ENCODE measurements around the gene VEGFD.

VEGFD gene, protein sequence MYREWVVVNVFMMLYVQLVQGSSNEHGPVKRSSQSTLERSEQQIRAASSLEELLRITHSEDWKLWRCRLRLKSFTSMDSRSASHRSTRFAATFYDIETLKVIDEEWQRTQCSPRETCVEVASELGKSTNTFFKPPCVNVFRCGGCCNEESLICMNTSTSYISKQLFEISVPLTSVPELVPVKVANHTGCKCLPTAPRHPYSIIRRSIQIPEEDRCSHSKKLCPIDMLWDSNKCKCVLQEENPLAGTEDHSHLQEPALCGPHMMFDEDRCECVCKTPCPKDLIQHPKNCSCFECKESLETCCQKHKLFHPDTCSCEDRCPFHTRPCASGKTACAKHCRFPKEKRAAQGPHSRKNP

DNA sequence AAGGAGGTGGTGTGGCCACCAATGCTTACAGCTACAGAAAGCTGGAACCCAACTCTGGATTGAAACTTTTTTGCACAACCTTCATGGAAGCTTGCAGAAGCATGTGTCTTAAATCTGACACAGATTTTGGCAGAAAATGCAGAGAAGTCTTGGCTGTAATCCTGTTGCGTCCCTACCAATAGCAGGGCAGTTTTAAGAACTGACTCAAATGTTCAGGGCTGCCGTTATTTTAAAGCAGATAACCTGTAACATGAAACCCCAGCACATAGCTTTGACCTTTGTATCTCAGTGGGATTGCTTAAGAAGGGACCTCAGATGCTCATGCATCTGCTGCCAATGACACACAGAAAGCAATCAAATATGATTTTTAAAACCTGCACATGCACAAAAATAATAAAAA is at the start of gene VEGFD:
Gene VEGFD, minus strand, starts transcription at position 110 of the 400 bp plus-strand sequence. CDS start 467 bp downstream, outside the sequence.
- DNase-seq (ENCODE audit: low spot score), result peak; percentile 22

DNA sequence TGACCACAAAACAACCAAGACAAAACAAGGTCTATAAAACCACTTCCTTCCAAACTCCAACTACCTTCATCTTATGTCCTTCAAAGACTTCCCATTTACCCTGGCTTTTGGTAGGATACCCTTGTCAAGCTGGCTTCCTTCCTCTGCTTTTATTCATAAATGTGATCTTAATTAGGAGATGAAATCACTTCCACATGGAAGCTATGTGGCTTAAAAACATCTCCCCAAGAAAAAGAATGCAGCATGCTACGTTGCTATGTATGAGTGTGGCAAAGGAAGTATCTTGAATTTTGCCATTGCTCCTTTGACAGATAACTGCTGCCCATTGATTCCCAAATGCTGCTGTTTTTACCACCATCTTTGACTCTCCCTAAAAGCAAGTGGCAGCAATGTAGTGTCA is 46.4 kb upstream of the VEGFD start:
- no peak for DNase-seq (ENCODE audit: low spot score)

DNA sequence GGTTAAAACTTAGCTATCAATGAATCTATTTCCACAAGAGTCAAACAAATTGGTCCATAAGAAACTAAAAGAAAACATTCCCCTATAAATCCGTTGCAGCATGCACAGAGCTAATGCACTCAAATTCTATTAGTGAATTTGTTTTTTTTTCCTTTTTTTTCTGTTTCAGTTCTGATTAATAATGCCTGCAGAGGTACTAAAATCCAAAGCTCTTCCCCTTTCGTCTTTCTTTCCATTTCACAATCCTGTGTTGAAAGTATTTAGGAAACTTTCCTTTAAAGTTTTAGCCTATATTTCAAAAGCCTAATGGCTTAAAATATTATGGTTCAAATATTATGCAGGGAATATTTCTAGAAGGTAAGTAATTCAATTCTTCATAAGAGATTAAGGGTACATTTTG is 45.9 kb upstream of the VEGFD start:
- DNase-seq (ENCODE audit: low spot score), result no peak

DNA sequence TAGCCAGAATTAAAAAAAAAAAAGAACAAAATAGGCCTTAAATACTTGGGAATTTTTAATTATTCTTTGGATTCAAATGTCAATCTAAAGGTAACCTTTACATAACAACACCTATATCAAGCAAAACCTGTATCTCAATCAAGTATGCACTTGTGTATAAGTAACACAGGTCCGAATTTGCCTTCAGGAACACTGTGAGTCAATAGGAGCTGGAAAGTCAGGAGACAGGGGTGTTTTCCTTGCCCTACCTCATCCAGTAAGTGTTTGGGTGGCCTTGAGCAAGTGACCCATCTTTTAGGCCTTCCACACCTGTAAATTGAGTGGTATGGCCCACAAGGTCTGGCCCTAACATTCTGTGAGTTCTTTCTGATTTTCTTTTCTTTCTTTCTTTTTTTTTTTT is 40.8 kb upstream of the VEGFD start:
- no peak for DNase-seq (ENCODE audit: low spot score)

DNA sequence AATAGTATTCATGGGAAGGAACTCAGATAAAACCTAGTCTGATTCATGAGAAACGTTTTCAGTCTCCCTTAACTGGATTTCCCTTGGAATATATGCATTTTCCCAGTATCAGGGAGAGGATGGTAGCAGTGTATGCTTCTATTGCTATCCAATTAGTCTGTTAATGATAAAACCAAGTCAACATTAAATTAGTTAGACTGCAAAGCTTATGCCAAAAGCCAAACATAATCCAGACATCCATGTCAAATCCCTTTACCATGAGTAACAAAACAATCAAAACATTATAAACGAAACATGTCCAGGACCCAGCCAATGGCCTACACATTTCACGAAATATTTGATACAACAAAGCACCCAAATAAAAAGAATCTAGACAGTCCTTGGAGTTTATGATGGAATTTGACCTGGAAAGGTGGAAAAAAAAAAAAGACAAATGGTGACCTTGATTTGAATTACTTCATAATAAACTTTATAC is 34.5 kb upstream of the VEGFD start:
- DNase-seq (ENCODE audit: low spot score), result no peak

DNA sequence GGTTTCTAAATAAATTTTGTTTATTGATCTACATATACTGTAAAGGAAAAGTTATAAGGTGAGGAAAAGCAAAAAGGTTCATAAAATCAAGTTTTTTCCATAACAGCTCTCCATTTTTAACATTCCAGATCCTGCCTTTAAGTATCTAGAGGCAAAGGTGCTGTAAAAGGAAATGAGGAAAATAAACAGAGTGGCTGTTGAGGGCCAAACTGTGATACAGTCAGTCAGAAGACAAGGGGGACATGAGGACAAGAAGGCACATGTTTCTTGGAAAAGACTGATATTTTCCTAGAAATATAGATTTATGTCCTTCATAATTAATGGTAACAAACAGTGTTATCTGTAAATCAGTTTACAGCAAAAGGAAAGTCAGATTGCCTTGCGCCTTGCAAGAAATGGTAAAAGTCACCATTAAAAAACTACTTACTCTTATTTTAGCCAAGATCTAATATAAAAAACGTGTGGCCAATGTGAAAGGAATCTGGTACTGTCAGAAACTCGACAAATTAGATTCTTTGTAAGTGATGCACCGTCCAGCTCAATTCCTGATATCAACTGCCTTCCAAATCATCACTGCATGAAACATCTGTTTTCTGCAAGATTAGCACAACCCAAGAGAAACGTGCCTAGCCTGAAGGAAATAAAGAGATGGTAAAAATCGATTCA is 34.0 kb upstream of the VEGFD start:
- peak; percentile 13 for DNase-seq (ENCODE audit: low spot score)

DNA sequence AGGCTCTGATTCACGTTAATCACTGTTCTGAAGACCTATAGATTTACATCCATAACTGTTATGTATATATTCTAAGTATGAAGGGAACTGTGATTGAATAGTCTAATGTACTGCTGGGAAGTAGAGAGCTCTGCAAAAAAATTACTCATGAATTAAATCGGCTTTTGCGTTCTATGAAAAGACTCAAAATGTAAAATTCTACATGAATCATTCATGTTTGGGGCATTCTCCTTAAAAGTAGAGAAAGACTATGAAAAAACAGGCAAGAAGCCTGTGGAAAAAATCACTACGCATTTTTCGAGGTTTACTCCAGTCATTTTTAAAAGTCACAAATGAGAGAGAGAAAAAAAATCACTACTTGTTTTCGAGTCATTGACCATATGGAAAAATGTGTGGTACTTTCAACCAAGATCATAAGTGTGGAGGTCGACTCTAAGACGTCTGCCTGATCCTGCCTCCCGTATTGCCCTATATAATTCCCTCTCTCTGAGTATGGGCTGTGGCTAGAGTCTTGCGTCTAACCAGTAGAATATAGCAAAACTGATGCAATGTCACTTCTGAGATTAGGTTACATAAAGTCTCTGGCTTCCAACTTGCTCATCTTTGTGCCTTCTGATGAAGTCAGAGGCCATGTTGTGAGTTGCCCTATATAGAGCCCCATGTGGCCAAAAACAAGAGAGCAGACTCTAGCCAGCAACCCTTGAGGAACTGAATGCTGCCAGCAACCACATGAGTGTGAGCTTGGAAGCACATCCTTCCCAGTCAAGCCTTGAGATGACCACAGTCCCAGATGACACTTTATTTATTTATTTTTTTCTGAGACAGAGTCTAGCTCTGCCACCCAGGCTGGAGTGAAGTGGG is 32.1 kb upstream of the VEGFD start:
- DNase-seq (ENCODE audit: low spot score), result no peak

DNA sequence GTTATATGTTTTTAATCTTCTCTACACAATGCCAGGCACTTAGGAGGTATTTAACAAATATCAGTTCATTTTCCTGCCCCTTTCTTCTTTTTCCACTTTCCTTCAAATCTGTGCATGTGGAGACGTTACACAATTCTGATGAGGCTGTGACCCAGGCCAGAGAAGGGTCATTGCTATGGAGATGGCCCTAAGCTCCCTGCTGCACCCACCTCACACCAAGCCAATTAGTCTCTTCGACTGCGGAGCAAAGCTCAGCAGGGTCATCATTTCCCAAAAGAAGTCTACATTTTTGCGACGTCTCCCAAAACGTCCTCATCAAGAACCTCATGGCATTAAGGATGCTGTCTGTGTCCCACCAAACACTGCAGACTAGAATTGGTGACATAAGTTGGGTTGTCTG is 28.9 kb upstream of the VEGFD start:
- DNase-seq (ENCODE audit: low spot score), result no peak

DNA sequence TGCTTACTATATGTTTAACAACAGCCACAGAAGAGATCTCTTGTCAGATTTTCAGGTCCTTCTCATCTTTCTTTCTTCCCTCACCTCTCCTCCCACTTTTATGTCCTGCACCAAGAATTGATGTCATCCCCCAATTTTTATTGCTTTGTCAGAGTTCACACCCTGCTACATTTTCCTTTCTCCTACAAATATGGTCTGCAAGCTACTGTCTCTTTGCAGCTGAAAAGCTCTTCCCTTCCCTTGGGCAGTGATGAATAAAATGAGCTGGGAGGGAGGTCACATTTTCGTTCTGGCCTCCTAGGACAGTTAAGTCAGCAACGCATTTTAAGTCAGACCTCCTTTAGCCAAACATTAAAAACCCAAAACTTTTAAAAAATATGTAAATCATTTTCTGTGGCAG is 26.7 kb upstream of the VEGFD start:
- DNase-seq (ENCODE audit: low spot score), result no peak

DNA sequence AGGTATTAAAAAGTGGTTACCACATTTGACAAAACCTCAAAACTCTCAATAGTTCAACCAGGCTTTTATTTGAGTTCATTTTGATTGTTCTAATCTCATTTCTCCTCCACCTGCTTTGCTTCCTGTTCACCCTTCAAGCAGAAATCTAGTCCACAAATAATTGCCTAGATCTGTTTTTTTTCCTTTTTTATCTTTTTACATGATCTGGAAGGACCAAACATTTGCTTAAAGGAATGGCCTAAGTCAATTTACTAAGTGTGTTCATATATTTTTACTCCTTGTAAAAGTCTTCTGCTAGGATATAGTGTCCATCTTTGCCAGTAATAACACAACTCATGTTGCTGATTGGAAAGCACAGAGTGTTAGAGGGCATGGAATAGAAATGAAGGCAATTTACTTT is 26.2 kb upstream of the VEGFD start:
- DNase-seq (ENCODE audit: low spot score), result no peak

DNA sequence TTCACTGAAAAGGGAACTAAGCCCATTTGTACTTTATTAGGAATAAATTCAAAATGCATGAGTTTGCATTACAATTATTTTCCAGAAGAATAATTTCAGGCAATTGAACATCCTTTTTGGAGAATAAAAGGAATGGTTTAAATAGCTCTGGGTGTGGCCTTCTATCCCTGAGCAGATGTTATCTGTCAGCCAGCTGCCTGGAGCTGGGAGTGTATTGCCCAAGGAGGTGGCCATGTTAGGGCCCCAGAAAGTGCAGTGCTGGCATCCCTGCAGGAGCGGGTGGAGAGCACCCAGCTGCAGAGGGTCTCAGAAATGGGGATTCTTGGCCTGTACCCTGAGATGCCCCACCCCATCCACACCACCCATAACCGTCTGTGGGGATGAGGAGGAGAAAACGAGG is 21.6 kb upstream of the VEGFD start:
- no peak for DNase-seq (ENCODE audit: low spot score)

DNA sequence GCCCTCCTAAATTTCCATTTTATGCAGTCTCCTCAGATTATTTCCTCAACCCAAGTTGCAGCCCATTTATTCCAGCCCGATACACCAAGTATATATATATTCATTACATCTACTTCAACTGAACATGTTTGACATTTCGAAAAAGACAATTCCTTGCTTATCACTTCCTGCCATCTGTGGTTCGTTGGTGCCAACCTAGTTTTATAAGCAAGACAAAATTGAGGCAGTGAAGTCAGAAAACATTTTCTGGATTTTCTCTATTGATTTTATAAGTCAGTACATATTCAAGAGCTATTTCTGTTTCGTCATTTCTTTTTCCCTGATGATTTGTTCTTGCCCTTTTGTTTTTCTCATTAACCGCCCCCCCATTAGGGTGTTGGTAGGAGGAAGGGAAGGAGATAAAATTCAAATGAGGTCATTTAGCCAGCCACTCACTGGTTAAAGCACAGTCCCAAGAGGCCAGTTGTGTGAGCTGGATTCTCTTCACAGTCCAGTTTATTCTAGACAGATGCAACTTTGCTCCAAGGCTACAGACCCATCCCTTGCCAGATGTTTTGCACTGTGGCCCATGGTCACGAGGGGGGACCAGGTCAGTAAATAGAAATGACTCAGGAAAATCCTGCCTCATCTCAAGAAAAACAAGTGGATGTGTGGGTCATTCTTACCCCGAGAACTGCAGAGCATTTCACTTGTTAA is 20.3 kb upstream of the VEGFD start:
- DNase-seq (ENCODE audit: low spot score), result peak; percentile 13

DNA sequence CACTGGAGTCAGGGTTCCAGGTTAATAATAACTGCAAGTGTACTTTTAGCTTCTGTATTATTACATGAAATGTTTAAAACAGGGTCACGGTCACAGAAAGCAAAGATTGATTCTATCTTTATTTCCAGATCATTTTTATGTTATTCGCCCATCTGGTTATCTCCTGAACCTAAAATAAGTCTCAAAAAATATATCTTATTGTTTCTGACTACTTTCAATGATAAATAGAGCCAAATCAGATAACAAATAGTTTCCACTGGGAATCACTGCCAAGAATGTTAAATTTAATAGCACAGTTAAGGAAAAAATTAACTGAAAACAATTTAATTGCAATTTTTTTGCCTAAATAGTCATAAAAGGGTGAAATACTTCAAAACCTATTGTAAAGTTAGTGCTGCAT is 17.2 kb upstream of the VEGFD start:
- no peak for DNase-seq (ENCODE audit: low spot score)

DNA sequence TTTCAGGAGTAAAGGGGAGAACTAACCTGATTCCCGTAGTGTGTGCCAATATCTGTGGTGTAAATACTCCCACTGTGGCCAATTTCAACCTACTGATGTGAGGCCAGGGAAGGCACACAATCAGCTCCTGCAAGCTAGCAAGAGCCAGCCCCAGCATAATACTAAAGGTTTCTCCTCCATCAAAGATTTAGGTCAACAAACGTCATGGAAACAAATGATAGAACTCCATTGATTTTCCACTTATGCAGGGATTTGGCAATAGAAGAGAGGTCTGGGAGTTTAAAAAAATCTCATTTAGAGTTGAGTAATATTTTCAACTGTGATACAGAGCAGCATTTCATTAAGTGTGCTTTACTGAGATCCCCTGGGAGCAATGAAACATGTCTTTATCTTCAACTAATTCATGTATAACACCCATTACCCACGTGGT is 15.8 kb upstream of the VEGFD start:
- DNase-seq (ENCODE audit: low spot score), result no peak

DNA sequence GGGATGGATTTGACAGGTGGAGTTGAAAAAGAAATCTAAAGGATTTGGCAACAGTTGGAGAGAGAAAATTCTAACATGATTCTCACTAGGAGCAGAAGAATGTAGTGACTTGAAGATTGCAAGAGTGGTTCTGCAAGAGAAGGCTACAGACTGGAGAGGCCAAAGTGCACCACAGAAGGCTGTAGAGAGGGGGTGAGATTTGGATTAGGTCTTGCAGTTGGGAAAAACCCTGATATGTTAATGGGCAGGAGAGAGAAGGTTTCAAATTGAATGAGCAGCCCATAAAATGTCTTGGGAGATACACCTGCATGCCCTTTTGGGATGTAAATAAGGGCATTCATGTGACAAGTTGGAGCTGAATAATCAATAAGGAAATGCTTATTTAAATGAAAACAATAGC is 14.7 kb upstream of the VEGFD start:
- DNase-seq (ENCODE audit: low spot score), result no peak

DNA sequence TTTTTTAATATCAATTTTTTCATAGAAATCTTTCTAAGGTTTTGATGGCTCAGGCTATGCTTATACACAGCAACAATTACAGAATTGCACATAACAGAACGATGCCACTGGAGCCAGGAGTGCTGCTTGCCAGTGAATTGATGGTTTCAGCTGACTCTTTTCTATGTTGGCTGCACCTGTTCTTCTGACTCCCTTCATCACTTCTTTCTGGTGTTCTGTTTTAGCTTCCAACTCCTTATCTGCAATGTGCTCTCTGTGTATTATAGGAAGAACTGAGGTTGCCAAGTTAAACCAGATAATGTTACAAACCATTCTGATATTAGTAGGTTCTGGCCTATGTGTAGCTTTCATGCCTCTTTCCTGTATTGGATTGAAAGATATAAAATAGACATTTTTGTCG is 11.6 kb upstream of the VEGFD start:
- DNase-seq (ENCODE audit: low spot score), result no peak

DNA sequence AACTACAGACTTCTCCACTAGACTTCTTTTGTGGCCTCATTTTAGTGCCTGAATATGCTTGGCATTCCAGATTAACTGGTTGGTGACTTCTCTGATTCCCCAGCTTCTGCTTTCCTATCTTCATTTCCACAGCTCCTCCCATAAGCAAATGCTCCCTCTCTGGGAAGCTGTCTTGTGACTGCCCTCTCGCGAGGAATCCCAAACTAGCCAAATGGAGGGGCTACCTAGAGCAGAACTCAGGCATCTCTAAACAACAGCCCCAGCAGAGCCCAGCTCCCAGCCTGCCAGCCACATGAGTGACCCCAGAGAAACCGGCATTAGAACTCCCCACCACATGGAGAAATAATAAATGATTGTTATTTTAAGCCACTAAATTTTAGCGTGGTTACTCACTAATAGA is 7.6 kb upstream of the VEGFD start:
- DNase-seq (ENCODE audit: low spot score), result no peak

DNA sequence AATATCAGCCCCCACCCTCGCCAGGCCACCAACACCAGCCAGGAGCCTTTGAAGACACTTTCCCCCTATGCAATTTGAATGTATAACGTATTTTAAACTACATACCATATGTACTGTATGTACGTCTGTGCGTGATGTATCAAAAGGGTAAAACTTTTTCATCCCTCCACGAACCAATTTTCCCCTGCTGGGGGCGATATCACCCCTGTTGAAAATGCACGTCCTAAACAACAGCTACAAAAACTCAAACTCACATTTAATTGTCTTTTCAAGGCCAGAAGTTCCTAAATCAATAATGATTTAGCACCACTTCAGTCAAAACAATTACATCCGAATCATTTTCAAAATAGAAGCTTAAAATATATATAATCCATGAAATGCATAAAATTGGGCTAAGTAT is 1.4 kb downstream of the VEGFD start:
- DNase-seq (ENCODE audit: low spot score), result no peak

DNA sequence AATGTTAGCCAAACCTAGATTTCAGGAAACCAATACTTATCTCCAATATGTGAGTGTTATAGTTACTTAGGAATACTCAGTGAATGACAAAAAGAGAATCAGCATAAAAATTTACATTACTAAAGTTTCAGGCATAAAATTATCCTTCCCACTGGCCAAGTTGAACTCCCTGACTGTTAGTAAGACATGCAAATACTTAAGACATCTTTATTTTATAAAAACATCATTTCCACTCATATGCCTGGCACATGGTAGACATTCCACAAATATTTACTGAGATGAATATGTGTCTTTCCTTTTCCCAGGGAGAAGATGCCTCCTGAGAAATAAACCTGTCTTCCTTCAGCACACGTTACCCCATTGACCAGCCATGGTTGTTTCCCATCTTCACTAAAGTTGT is 7.3 kb downstream of the VEGFD start:
- DNase-seq (ENCODE audit: low spot score), result no peak

DNA sequence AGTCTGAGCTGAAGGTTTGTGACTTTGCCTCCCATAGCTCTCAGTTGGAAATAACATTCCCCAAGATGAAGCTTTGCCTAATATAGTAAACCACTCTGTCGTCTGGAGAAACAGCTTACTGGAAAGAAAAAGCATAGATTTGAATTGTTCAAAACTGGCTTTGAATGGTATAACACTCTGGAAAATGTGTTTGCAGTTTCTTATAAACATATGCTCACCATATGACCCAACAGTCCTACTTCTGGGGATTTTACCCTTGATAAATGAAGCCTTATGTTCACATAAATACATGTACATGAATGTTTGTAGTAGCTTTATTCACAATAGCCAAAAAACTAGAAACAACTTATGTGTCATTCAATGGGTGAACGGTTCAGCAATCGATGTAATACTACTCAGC is 10.2 kb downstream of the VEGFD start:
- DNase-seq (ENCODE audit: low spot score), result no peak

DNA sequence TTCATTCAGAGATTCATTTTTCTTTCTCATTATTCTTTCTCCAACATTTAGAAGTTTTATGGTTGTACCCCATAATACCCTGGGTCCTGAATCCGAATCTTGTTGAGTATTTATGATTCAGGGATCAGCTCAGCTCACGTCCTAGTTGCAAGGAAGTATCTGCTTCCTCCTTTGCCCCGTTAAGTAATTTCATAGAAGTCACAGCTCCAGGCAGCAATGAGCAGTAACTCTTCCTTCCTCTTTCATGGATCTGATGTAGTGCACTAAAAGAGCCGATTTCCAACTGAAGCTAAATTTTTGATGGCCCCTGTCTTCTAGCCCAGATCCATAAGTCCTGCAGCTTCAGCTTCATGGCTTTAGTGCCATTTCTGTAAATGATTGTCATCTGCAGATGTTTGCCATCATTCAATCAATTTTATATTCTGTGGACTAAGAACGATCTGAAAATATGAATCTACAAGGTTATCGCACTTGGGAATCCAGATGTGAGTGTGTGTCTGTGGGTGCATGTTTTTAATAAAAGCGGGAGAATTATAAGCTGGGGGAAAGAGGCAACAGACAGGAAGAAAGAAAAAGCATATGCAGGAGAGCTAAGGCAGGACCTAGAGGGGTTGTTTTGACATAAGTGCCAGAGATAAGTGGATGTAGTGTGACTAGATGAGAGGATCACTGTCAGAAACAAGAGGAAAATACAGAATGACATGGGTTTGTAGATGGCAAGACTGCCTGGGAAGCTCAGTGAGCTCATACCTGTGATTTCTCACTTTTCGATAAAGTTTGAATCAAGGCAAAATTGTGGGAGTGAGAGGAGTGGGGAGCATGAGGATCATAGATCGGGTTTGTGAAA is 17.5 kb downstream of the VEGFD start:
- DNase-seq (ENCODE audit: low spot score), result no peak

Data from AG08396 (cell line).